HL-60 (cell line): ENCODE results near the gene TMEM145.

Experiments
- CTCF ChIP-seq: IDR thresholded peaks from one replicate; pipeline ENCODE4 v1.5.1; 2011; ENCODE audit warnings: low read length, control low read depth, inconsistent platforms; ENCODE audit not compliant: insufficient read depth
- POLR2AphosphoS5 ChIP-seq: IDR thresholded peaks from 2 replicates; pipeline ENCODE4 v1.6.1; 2012; ENCODE audit warnings: low read depth
- REST ChIP-seq: IDR thresholded peaks from 2 replicates; pipeline ENCODE4 v1.6.1; 2012; ENCODE audit warnings: low read depth; ENCODE audit not compliant: insufficient replicate concordance

GRCh38 chr19:42297039-42297438 is 16.1 kb upstream of the TMEM145 start:
- TF ChIP-seq CTCF: no peak
- TF ChIP-seq REST: no peak
- no peak for TF ChIP-seq POLR2AphosphoS5
